ENCODE results near the gene IL15.
A peak's percentile ranks its signal among the peaks of the same experiment; 100 is the strongest.

- TF ChIP-seq TAF1 (IDR thresholded peaks at IDR 0.05; ENCODE audit: low read depth) (no peak), EP300 (IDR thresholded peaks at IDR 0.05; ENCODE audit: borderline replicate concordance) (no peak), ZBTB7A (IDR thresholded peaks at IDR 0.05; ENCODE audit: low read depth) (no peak), CEBPB (IDR thresholded peaks at IDR 0.05) (no peak), MAX (IDR thresholded peaks at IDR 0.05) (no peak), USF1 (IDR thresholded peaks at IDR 0.05) (no peak), RAD21 (IDR thresholded peaks at IDR 0.05; ENCODE audit: low read depth) (peak; percentile 26; the same call in 1 of the 2 replicates), CREB1 (IDR thresholded peaks at IDR 0.05; ENCODE audit: low read depth) (no peak), YY1 (IDR thresholded peaks at IDR 0.05; ENCODE audit: low read depth) (no peak), EGR1 (IDR thresholded peaks at IDR 0.05) (no peak)
- TF ChIP-seq, protein P1, sequence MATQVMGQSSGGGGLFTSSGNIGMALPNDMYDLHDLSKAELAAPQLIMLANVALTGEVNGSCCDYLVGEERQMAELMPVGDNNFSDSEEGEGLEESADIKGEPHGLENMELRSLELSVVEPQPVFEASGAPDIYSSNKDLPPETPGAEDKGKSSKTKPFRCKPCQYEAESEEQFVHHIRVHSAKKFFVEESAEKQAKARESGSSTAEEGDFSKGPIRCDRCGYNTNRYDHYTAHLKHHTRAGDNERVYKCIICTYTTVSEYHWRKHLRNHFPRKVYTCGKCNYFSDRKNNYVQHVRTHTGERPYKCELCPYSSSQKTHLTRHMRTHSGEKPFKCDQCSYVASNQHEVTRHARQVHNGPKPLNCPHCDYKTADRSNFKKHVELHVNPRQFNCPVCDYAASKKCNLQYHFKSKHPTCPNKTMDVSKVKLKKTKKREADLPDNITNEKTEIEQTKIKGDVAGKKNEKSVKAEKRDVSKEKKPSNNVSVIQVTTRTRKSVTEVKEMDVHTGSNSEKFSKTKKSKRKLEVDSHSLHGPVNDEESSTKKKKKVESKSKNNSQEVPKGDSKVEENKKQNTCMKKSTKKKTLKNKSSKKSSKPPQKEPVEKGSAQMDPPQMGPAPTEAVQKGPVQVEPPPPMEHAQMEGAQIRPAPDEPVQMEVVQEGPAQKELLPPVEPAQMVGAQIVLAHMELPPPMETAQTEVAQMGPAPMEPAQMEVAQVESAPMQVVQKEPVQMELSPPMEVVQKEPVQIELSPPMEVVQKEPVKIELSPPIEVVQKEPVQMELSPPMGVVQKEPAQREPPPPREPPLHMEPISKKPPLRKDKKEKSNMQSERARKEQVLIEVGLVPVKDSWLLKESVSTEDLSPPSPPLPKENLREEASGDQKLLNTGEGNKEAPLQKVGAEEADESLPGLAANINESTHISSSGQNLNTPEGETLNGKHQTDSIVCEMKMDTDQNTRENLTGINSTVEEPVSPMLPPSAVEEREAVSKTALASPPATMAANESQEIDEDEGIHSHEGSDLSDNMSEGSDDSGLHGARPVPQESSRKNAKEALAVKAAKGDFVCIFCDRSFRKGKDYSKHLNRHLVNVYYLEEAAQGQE (IDR thresholded peaks at IDR 0.05; ENCODE audit: low read depth): no peak
Measured at GRCh38 chr4:141657550-141658250, 21.3 kb downstream of the IL15 start.
